Measurements from ENCODE around the gene WIZ. TPM values are rescaled to one million over a fixed set of nuclear protein-coding genes. Genes with fewer than 3 reads are reported as not detected.
A peak's percentile ranks its signal among the peaks of the same experiment; 100 is the strongest.

Gene WIZ
- total RNA-seq, result 24.8 and 28.9 TPM in 2 replicates
- total RNA-seq (2013), result 3.5 TPM
- 15.0 and 18.2 TPM in 2 replicates for polyA plus RNA-seq
- polyA minus RNA-seq, result 9.8 and 10.1 TPM in 2 replicates

GRCh38 chr19:15449620-15450527 is at the start of gene WIZ:
WIZ (minus strand) TSS chr19:15449956; CDS start chr19:15448307, 1,649 bp downstream.
- H3K9ac ChIP-seq (ENCODE audit: low read length), result peak within 1 kb of the TSS; percentile 71
- ChIA-PET POLR2A (interaction anchor here (0.8 kb wide), 1 partner anchor 31 kb away, joined by 3 read pairs; the partner anchor contains the start of gene AKAP8L), CTCF (interaction anchor here (0.8 to 1.3 kb wide), 4 partner anchors 13 to 104 kb away, joined by 3 to 4 read pairs (median 3); partner anchors contain the start of gene AKAP8L)
- Mint-ChIP-seq H3K27ac (peak within 1 kb of the TSS; percentile 92), H3K4me3 (peak within 1 kb of the TSS; percentile 85), H3K27me3 (no peaks in the 10 kb centered on the region), H3K4me1 (peaks cover 12% of the 10 kb centered on the region), H3K9me3 (ENCODE audit: insufficient read depth) (no peaks in the 10 kb centered on the region)
- DNase-seq (peak; percentile 91), ATAC-seq (ENCODE audit: low read depth) (peak; percentile 78)
- H4K20me1 ChIP-seq (ENCODE audit: control insufficient read depth, insufficient read depth, low read length, poor library complexity, severe bottlenecking), result peaks cover 6% of the 10 kb centered on the region
- H3K4me1 ChIP-seq (ENCODE audit: control insufficient read depth in 2 of 2, insufficient read depth in 2 of 2, low read length in 2 of 2), result peaks cover 8 to 17% of the 10 kb centered on the region in 2 donors
- H3K27ac ChIP-seq (ENCODE audit: low read length in 2 of 2), result peak within 1 kb of the TSS; percentile 73 to 81
- H3K36me3 ChIP-seq (replicated peaks in 1 of 2; ENCODE audit: control extremely low read depth in 1 of 2, control insufficient read depth in 1 of 2, extremely low read depth in 1 of 2, insufficient read depth in 2 of 2, low read length in 1 of 2), result peaks cover 1 to 26% of the 10 kb centered on the region in 2 experiments
- peaks cover 6% of the 10 kb centered on the region for H3K79me2 ChIP-seq (ENCODE audit: control insufficient read depth, insufficient read depth, low read length)
- intact Hi-C loops (cut with micrococcal nuclease), result loop anchor here (1.0 to 2.0 kb wide), 3 partner anchors 15 to 31 kb away; partner anchors contain the start of gene RASAL3
- WGBS (ENCODE audit: insufficient coverage), result 3% methylated on average over 37 of the region's 77 CpGs
- H2AFZ ChIP-seq (ENCODE audit: insufficient read depth, low read depth, low read length, poor library complexity, severe bottlenecking), result peak within 1 kb of the TSS; percentile 77
- peak within 1 kb of the TSS in 4 of 5 experiments; percentile 51 to 69 (median 58) for H3K4me3 ChIP-seq (ENCODE audit: control extremely low read depth in 1 of 5, extremely low read depth in 1 of 5, insufficient read depth in 1 of 5, low read depth in 2 of 5, low read length in 4 of 5)
- H3K4me2 ChIP-seq (replicated peaks; ENCODE audit: low read depth, low read length, poor library complexity, severe bottlenecking), result peak within 1 kb of the TSS; percentile 100
- H3K9me3 ChIP-seq (ENCODE audit: control extremely low read depth in 1 of 3, control insufficient read depth in 2 of 3, insufficient read depth in 1 of 3, low read length in 2 of 3), result peaks cover 0 to 4% (median 0%) of the 10 kb centered on the region in 3 donors
- no peak for TF ChIP-seq EZH2 (IDR thresholded peaks at IDR 0.05; ENCODE audit: borderline replicate concordance, insufficient read depth, low read depth, low read length, poor library complexity, severe bottlenecking)
- TF ChIP-seq CTCF (IDR thresholded peaks at IDR 0.05), result no peak
- H3K27me3 ChIP-seq (replicated peaks in 1 of 4; ENCODE audit: control extremely low read depth in 1 of 4, control insufficient read depth in 3 of 4, insufficient read depth in 4 of 4, low read length in 3 of 4), result no peaks in the 10 kb centered on the region

Data from B cell (primary cell).